HepG2 (cell line): ENCODE results near the gene RHOT2. TPM values are rescaled to one million over a fixed set of nuclear protein-coding genes. Genes with fewer than 3 reads are reported as not detected.

Experiments used
- ARID5B ChIP-seq: IDR thresholded peaks from 2 replicates; pipeline ENCODE4 v1.4.0; 2020; ENCODE audit warnings: mild to moderate bottlenecking, missing genetic modification reagents
- ATF7-NPFF ChIP-seq: sonication (generic); formaldehyde crosslinking; IDR thresholded peaks from 2 replicates; pipeline ENCODE4 v1.8.1; 2023; ENCODE audit warnings: mild to moderate bottlenecking, low read depth, missing genetic modification reagents, moderate library complexity
- CCDC6 ChIP-seq: sonication (generic); formaldehyde crosslinking; IDR thresholded peaks from 2 replicates; pipeline ENCODE4 v1.8.1; 2022; ENCODE audit warnings: mild to moderate bottlenecking, missing genetic modification reagents, moderate library complexity
- ERF ChIP-seq: IDR thresholded peaks from 2 replicates; pipeline ENCODE4 v1.6.1; 2018; ENCODE audit warnings: missing biosample characterization, missing genetic modification reagents
- FOXK2 ChIP-seq: fragments of 450-650 bp; IDR thresholded peaks from 2 replicates; pipeline ENCODE4 v1.6.1; 2016
- IRF9 ChIP-seq: sonication (generic); formaldehyde crosslinking; IDR thresholded peaks from 2 replicates; pipeline ENCODE4 v1.8.0; 2022; ENCODE audit warnings: missing genetic modification reagents, mild to moderate bottlenecking, borderline replicate concordance
- JDP2 ChIP-seq: sonication (generic); formaldehyde crosslinking; IDR thresholded peaks from 2 replicates; pipeline ENCODE4 v1.8.1; 2022; ENCODE audit warnings: missing genetic modification reagents, borderline replicate concordance
- NR0B2 ChIP-seq: sonication (generic); formaldehyde crosslinking; IDR thresholded peaks from 2 replicates; pipeline ENCODE4 v1.4.0; 2020; ENCODE audit warnings: mild to moderate bottlenecking, missing genetic modification reagents
- PAXIP1 ChIP-seq: sonication (generic); formaldehyde crosslinking; conservative IDR thresholded peaks from 2 replicates; pipeline ENCODE4 v1.4.0; 2020; ENCODE audit warnings: mild to moderate bottlenecking, missing genetic modification reagents, moderate library complexity
- SP140L ChIP-seq: sonication (generic); formaldehyde crosslinking; IDR thresholded peaks from 2 replicates; pipeline ENCODE4 v1.4.0; 2020; ENCODE audit warnings: missing genetic modification reagents, borderline replicate concordance
- TOPORS ChIP-seq: sonication (generic); formaldehyde crosslinking; IDR thresholded peaks from 2 replicates; pipeline ENCODE4 v1.8.0; 2023; ENCODE audit warnings: mild to moderate bottlenecking, missing genetic modification reagents
- ZNF30 ChIP-seq: sonication (generic); formaldehyde crosslinking; IDR thresholded peaks from 2 replicates; pipeline ENCODE4 v1.5.0; 2020; ENCODE audit warnings: mild to moderate bottlenecking, missing genetic modification reagents
- ZNF333 ChIP-seq: sonication (generic); formaldehyde crosslinking; IDR thresholded peaks from 2 replicates; pipeline ENCODE4 v1.4.0; 2020; ENCODE audit warnings: mild to moderate bottlenecking, missing genetic modification reagents, borderline replicate concordance
- ZNF362 ChIP-seq: sonication (generic); formaldehyde crosslinking; IDR thresholded peaks from 2 replicates; pipeline ENCODE4 v1.4.0; 2020; ENCODE audit warnings: missing genetic modification reagents, mild to moderate bottlenecking, borderline replicate concordance
- ZNF772 ChIP-seq: sonication (generic); formaldehyde crosslinking; IDR thresholded peaks from 2 replicates; pipeline ENCODE4 v1.5.0; 2020; ENCODE audit warnings: mild to moderate bottlenecking, missing genetic modification reagents
- ZNF784 ChIP-seq: sonication (generic); formaldehyde crosslinking; IDR thresholded peaks from 2 replicates; pipeline ENCODE4 v1.5.1; 2020; ENCODE audit warnings: missing genetic modification reagents, mild to moderate bottlenecking, borderline replicate concordance
- polyA plus RNA-seq, 8 experiments: library from polyadenylated mRNA; depleted of rRNA in 3 of 8; stranded (reverse) in 7 of 8; unstranded in 1 of 8; fragments of >200 nt; fragmentation: Illumina TruSeq in 4 of 8; extraction: Trizol in 4 of 8; gene quantifications; 2 replicates each; pipeline versions ENCODE4 v1.2.1 to v1.2.3, GENCODE V29; 2011 to 2016; ENCODE audit warnings: low read depth in 4 of 8, missing spikeins in 1 of 8, mixed read lengths in 1 of 8; ENCODE audit not compliant: insufficient read depth in 1 of 8
- total RNA-seq, 5 experiments: library from RNA; depleted of rRNA; stranded (reverse); fragments of >200 nt; fragmentation: Illumina TruSeq; extraction: Trizol; gene quantifications; 2 replicates each; pipeline ENCODE4 v1.2.3, GENCODE V29; 2016; ENCODE audit warnings: low read depth in 1 of 5

Gene RHOT2
- total and polyA plus RNA-seq, 2 of the 13 experiments (the other 11 are each of a cell fraction or from before 2014, with no cell fraction given), result 63.6 to 76.9 TPM

- TF ChIP-seq ARID5B (CRISPR knock-in tag), result peak; percentile 51
- peak; percentile 51; the same call in 1 of the 2 replicates for TF ChIP-seq ZNF362 (CRISPR knock-in tag)
- peak; percentile 66; the same call in 1 of the 2 replicates for TF ChIP-seq ZNF30 (CRISPR knock-in tag)
- peak; percentile 93 for TF ChIP-seq NR0B2 (CRISPR knock-in tag)
- TF ChIP-seq FOXK2, result no peak
- no peak for TF ChIP-seq SP140L
- peak; percentile 76 for TF ChIP-seq ERF (CRISPR knock-in tag)
- TF ChIP-seq JDP2 (CRISPR knock-in tag), result no peak
- peak; percentile 93 for TF ChIP-seq TOPORS (CRISPR knock-in tag)
- TF ChIP-seq ZNF784 (CRISPR knock-in tag), result peak; percentile 57; the same call in 1 of the 2 replicates
- peak; percentile 92; the same call in 1 of the 2 replicates for TF ChIP-seq ZNF772 (CRISPR knock-in tag)
- peak; percentile 75 for TF ChIP-seq PAXIP1 (CRISPR knock-in tag)
- peak; percentile 84 for TF ChIP-seq IRF9 (CRISPR knock-in tag)
- peak; percentile 90; the same call in 1 of the 2 replicates for TF ChIP-seq CCDC6
- peak; percentile 97 for TF ChIP-seq ATF7-NPFF (CRISPR knock-in tag)
- TF ChIP-seq ZNF333 (CRISPR knock-in tag), result 0 out of 2 replicates have a peak, but pooled peaks have one; percentile 66
These were observed 18.9 kb upstream of the RHOT2 start, which contains the start of gene WDR90 (continued) for GRCh38 chr16:648781-649589.
